Measurements from ENCODE around the gene ZBTB16. TPM values are rescaled to one million over a fixed set of nuclear protein-coding genes. Genes with fewer than 3 reads are reported as not detected.

Gene ZBTB16
- polyA plus RNA-seq, 1 donor (not counting 4 experiments of a cell fraction or from before 2014, with no cell fraction given) = 0.18 TPM

DNA sequence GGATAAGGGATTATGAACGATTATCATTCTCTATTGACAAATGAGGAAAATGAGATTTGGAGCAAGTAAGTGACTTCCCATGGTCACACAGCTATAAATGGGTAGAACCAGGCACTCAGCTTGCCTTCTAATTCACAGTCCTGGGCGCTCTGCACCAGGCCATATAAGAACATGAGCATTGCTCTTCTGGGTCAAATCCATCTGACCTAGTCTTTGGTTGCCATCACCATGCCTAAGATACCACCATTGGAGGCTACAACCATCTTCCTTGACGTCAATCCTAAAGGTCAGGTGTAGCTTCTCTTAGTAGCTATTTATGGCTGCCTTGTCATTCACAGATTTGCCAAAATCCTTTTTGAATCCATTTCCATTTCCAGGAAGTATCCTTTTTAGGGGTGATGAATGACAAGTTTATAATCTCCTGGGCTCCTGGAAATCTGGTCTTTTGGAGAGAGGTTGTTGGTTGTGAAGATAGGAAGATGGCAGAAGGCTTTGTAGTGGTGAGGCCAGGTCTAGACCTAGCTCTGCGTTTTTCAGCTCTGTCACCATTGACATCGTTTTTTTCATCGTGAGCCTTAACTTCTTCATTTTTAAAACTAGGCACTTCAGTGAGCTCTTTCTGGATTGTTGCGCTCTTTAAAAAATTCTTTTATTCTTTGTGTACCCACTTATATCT, 11.1 kb downstream of the ZBTB16 start:
- no peaks in the 10 kb centered on the region for H3K4me1 ChIP-seq (ENCODE audit: control insufficient read depth, extremely low read depth, insufficient read depth, low read length)

DNA sequence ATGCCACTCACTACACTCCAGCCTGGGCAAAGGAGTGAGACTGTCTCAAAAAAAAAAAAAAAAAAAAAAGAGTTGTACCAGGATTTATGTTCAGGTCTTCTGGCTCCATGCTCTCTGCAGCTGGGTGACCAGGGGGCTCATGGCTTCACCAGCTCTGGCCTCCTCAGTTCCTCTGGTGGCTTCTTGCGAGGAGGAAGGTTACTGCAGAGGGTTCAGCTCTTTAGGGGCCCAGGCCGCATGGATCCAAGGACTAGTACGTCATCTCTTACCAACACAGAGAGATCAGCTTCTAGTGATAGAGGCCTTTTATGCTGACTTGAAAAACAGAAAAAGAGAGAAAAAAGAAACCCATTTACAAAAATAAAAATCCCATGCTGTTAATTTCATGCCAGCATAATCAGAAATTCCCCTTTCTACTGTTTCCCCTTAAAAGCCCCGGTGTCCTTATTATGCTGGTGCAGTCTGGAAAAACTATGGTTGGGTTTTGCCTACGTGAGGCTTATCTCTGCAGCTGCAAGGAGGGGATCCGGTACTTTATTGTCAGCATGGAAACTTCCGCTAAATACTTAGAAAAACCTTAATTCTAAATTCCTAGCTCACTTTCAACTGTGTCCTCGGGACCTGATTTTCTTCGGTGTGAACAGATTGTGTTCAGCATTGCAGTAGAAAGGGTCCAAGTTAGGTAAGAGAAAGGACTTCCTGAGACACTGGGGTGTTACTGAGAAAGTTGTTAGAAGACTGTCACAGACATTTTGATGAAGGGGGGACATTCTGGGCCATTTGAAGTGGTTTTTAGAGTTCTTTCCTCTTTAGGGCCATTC, 13.7 kb downstream of the ZBTB16 start:
- H4K20me1 ChIP-seq (ENCODE audit: control insufficient read depth, extremely low read depth, insufficient read depth, low read length) = no peaks in the 10 kb centered on the region

More for the DNA sequence above, 11.1 kb downstream of the ZBTB16 start:
- FAIRE-seq (no peak), DNase-seq (ENCODE audit: low read depth, low spot score) (no peak)
- H3K9me1 ChIP-seq (ENCODE audit: control insufficient read depth, extremely low read depth, insufficient read depth, low read length) = no peaks in the 10 kb centered on the region
- no peaks in the 10 kb centered on the region for H4K20me1 ChIP-seq (ENCODE audit: control insufficient read depth, extremely low read depth, insufficient read depth, low read length)
- no peak overlapping the region for H3K4me2 ChIP-seq (ENCODE audit: control insufficient read depth, extremely low read depth, insufficient read depth, low read depth, low read length)
- H3K36me3 ChIP-seq (ENCODE audit: control insufficient read depth in 2 of 2, extremely low read depth in 1 of 2, insufficient read depth in 2 of 2, low read length in 2 of 2) = no peaks in the 10 kb centered on the region
- dilution Hi-C loops (cut with MboI; ENCODE audit: extremely low pct_ligation_motif_present, low sequenced_read_pairs) = no loop called here
- no peak overlapping the region for H3K27ac ChIP-seq (ENCODE audit: control insufficient read depth, insufficient read depth, low read length)
- no peak overlapping the region for H3K4me3 ChIP-seq (ENCODE audit: control insufficient read depth in 2 of 3, extremely low read depth in 1 of 3, insufficient read depth in 2 of 3, low read depth in 1 of 3, low read length in 3 of 3)
- TF ChIP-seq EZH2 (IDR thresholded peaks at IDR 0.05; ENCODE audit: low read length) (no peak), CTCF (optimal IDR thresholded peaks at IDR 0.05 in 1 of 3, IDR thresholded peaks at IDR 0.05 in 1 of 3, conservative IDR thresholded peaks at IDR 0.05 in 1 of 3; ENCODE audit: extremely low read depth in 1 of 3, insufficient read depth in 2 of 3, low read length in 3 of 3) (no peak)
- no peaks in the 10 kb centered on the region for H3K79me2 ChIP-seq (ENCODE audit: control insufficient read depth, insufficient read depth, low read length)
- H3K9ac ChIP-seq (ENCODE audit: control insufficient read depth, extremely low read depth, insufficient read depth, low read length) = no peak overlapping the region
- no peaks in the 10 kb centered on the region for H3K9me3 ChIP-seq (ENCODE audit: control insufficient read depth, low read depth, low read length)
- no peak overlapping the region for H2AFZ ChIP-seq (ENCODE audit: control insufficient read depth, low read length)
- H3K27me3 ChIP-seq (ENCODE audit: control insufficient read depth, extremely low read depth, insufficient read depth, low read length) = peaks cover 9% of the 10 kb centered on the region

More for the DNA sequence above, 13.7 kb downstream of the ZBTB16 start:
- no peaks in the 10 kb centered on the region for H3K4me1 ChIP-seq (ENCODE audit: control insufficient read depth, extremely low read depth, insufficient read depth, low read length)
- DNase-seq (ENCODE audit: low read depth, low spot score) = no peak
- H3K79me2 ChIP-seq (ENCODE audit: control insufficient read depth, insufficient read depth, low read length) = no peaks in the 10 kb centered on the region
- H3K9ac ChIP-seq (ENCODE audit: control insufficient read depth, extremely low read depth, insufficient read depth, low read length) = no peak overlapping the region
- H3K9me3 ChIP-seq (ENCODE audit: control insufficient read depth, low read depth, low read length) = no peaks in the 10 kb centered on the region
- no peak overlapping the region for H2AFZ ChIP-seq (ENCODE audit: control insufficient read depth, low read length)
- FAIRE-seq = no peak
- TF ChIP-seq EZH2 (IDR thresholded peaks at IDR 0.05; ENCODE audit: low read length) (no peak), CTCF (optimal IDR thresholded peaks at IDR 0.05 in 1 of 3, IDR thresholded peaks at IDR 0.05 in 1 of 3, conservative IDR thresholded peaks at IDR 0.05 in 1 of 3; ENCODE audit: extremely low read depth in 1 of 3, insufficient read depth in 2 of 3, low read length in 3 of 3) (no peak)
- dilution Hi-C loops (cut with MboI; ENCODE audit: extremely low pct_ligation_motif_present, low sequenced_read_pairs) = no loop called here
- no peaks in the 10 kb centered on the region for H3K36me3 ChIP-seq (ENCODE audit: control insufficient read depth in 2 of 2, extremely low read depth in 1 of 2, insufficient read depth in 2 of 2, low read length in 2 of 2)
- H3K4me3 ChIP-seq (ENCODE audit: control insufficient read depth in 2 of 3, extremely low read depth in 1 of 3, insufficient read depth in 2 of 3, low read depth in 1 of 3, low read length in 3 of 3) = no peak overlapping the region
- H3K4me2 ChIP-seq (ENCODE audit: control insufficient read depth, extremely low read depth, insufficient read depth, low read depth, low read length) = no peak overlapping the region
- H3K27ac ChIP-seq (ENCODE audit: control insufficient read depth, insufficient read depth, low read length) = no peak overlapping the region
- peaks cover 25% of the 10 kb centered on the region for H3K27me3 ChIP-seq (ENCODE audit: control insufficient read depth, extremely low read depth, insufficient read depth, low read length)
- no peaks in the 10 kb centered on the region for H3K9me1 ChIP-seq (ENCODE audit: control insufficient read depth, extremely low read depth, insufficient read depth, low read length)
